H1 (cell line): ENCODE data around the gene HIVEP2. TPM values are rescaled to one million over a fixed set of nuclear protein-coding genes. Genes with fewer than 3 reads are reported as not detected.

ENCODE experiments used
- ASH2L ChIP-seq: fragments of 200-600, 300-600 bp; sonication (generic); IDR thresholded peaks from one replicate; pipeline ENCODE4 v1.7.1; 2017; ENCODE audit warnings: low read length
- ATF2 ChIP-seq: IDR thresholded peaks from 2 replicates; pipeline ENCODE4 v1.6.1; 2012; ENCODE audit warnings: low read length, inconsistent platforms
- CHD7 ChIP-seq: fragments of 300-600 bp; sonication (generic); IDR thresholded peaks from 2 replicates; pipeline ENCODE4 v1.7.1; 2012; ENCODE audit warnings: low read length, moderate library complexity, mild to moderate bottlenecking, inconsistent platforms; ENCODE audit not compliant: insufficient replicate concordance
- CTBP2 ChIP-seq: IDR thresholded peaks from 2 replicates; pipeline ENCODE4 v1.7.0; 2011; ENCODE audit warnings: borderline replicate concordance, mild to moderate bottlenecking, moderate library complexity, mixed read lengths, low read length; ENCODE audit not compliant: insufficient read depth, insufficient read length
- GABPA ChIP-seq: IDR thresholded peaks from 2 replicates; pipeline ENCODE4 v1.6.1; 2011; ENCODE audit warnings: mild to moderate bottlenecking, low read length, moderate library complexity, borderline replicate concordance; ENCODE audit not compliant: insufficient read depth
- KDM4A ChIP-seq: IDR thresholded peaks from one replicate; pipeline ENCODE4 v1.7.1; 2012; ENCODE audit warnings: low read depth, mild to moderate bottlenecking, moderate library complexity, low read length, inconsistent platforms; ENCODE audit not compliant: severe bottlenecking
- SP2 ChIP-seq: IDR thresholded peaks from 2 replicates; pipeline ENCODE4 v1.6.1; 2012; ENCODE audit warnings: mild to moderate bottlenecking, low read length, inconsistent platforms
- SRF ChIP-seq: IDR thresholded peaks from 2 replicates; pipeline ENCODE4 v1.6.1; 2011; ENCODE audit warnings: mild to moderate bottlenecking, low read depth, low read length, moderate library complexity
- polyA plus RNA-seq, 7 experiments: library from polyadenylated mRNA; depleted of rRNA in 3 of 7; stranded (reverse) in 5 of 7; unstranded in 2 of 7; fragments of >200 nt in 5 of 7; fragments of 200-250 nt in 2 of 7; gene quantifications; 1 replicate in 5 of 7; 2 replicates in 1 of 7; 4 replicates in 1 of 7; pipeline versions ENCODE4 v1.2.1 to v1.2.3, GENCODE V29; 2011 to 2013; ENCODE audit warnings: missing spikeins in 2 of 7, mixed read lengths in 2 of 7
- total RNA-seq: library from RNA; stranded (reverse); fragmentation: NEBNext Ultra II Directional; extraction: Animal tissue kit (Norgen Biotek cat#: 25700); gene quantifications from 2 replicates; pipeline ENCODE4 v1.2.1, GENCODE V29; 2021

The HIVEP2 gene
- total and polyA plus RNA-seq, 2 of the 8 experiments (the other 6 are each of a cell fraction or from before 2014, with no cell fraction given): 2.2 to 6.1 TPM

GRCh38 chr6:142857796-142858555, 87.0 kb downstream of the HIVEP2 start (continued):
- TF ChIP-seq CHD7 (no peak), GABPA (no peak), ASH2L (no peak), CTBP2 (no peak), KDM4A (no peak), ATF2 (no peak), SP2 (no peak), SRF (no peak)
